Measurements from ENCODE around the gene DNALI1.

Gene DNALI1

GRCh38 chr1:37556712-37557196, at the start of gene DNALI1:
Gene DNALI1, plus strand, starts transcription at chr1:37556940. Its CDS starts 55 bp downstream, at chr1:37556995.
- peaks cover 7% of the 10 kb centered on the region for H3K9me3 ChIP-seq (ENCODE audit: severe bottlenecking)
- no peaks in the 10 kb centered on the region for H3K27me3 ChIP-seq (ENCODE audit: insufficient read depth, low read depth, severe bottlenecking)
- no peak within 1 kb of the TSS for H3K27ac ChIP-seq
- no peak for TF ChIP-seq CTCF (IDR thresholded peaks at IDR 0.05; ENCODE audit: low read depth, low read length)
- DNase-seq: peak; percentile 67
- H3K4me3 ChIP-seq (ENCODE audit: low read depth, low read length): peak within 1 kb of the TSS; percentile 19
- peaks cover 18% of the 10 kb centered on the region for H3K36me3 ChIP-seq

- H3K36me3 ChIP-seq: peaks cover 77% of the 10 kb centered on the region
- TF ChIP-seq CTCF (IDR thresholded peaks at IDR 0.05; ENCODE audit: low read depth, low read length): peak; percentile 18; the same call in 1 of the 2 replicates
- H3K27me3 ChIP-seq (ENCODE audit: insufficient read depth, low read depth, severe bottlenecking): no peaks in the 10 kb centered on the region
- no peak overlapping the region for H3K4me3 ChIP-seq (ENCODE audit: low read depth, low read length)
- no peak overlapping the region for H3K27ac ChIP-seq
- no peak for DNase-seq
- no peaks in the 10 kb centered on the region for H3K9me3 ChIP-seq (ENCODE audit: severe bottlenecking)
These were observed 47.6 kb upstream of the DNALI1 start for GRCh38 chr1:37509181-37509580.

GRCh38 chr1:37513795-37514349, 42.9 kb upstream of the DNALI1 start:
- peak; percentile 57 for DNase-seq
- peak overlapping the region; percentile 89 for H3K27ac ChIP-seq

GRCh38 chr1:37514350-37515184, 42.2 kb upstream of the DNALI1 start, which contains the start of gene MEAF6:
Gene MEAF6, minus strand, starts transcription at chr1:37514766. Its CDS starts 20 bp downstream, at chr1:37514746.
- Histone ChIP-seq H3K36me3 (peaks cover 32% of the 10 kb centered on the region), H3K9me3 (ENCODE audit: severe bottlenecking) (no peaks in the 10 kb centered on the region), H3K4me3 (ENCODE audit: low read depth, low read length) (peak within 1 kb of the TSS; percentile 72), H3K27ac (peak within 1 kb of the TSS; percentile 89), H3K27me3 (ENCODE audit: insufficient read depth, low read depth, severe bottlenecking) (no peaks in the 10 kb centered on the region)
- peak; percentile 58 for TF ChIP-seq CTCF (IDR thresholded peaks at IDR 0.05; ENCODE audit: low read depth, low read length)
- DNase-seq: peak; percentile 82

More at GRCh38 chr1:37513795-37514349, 42.9 kb upstream of the DNALI1 start:
- H3K4me3 ChIP-seq (ENCODE audit: low read depth, low read length): peak overlapping the region; percentile 72
- no peak for TF ChIP-seq CTCF (IDR thresholded peaks at IDR 0.05; ENCODE audit: low read depth, low read length)
- no peaks in the 10 kb centered on the region for H3K27me3 ChIP-seq (ENCODE audit: insufficient read depth, low read depth, severe bottlenecking)
- H3K36me3 ChIP-seq: peaks cover 39% of the 10 kb centered on the region
- H3K9me3 ChIP-seq (ENCODE audit: severe bottlenecking): no peaks in the 10 kb centered on the region

- H3K36me3 ChIP-seq: peaks cover 30% of the 10 kb centered on the region
- TF ChIP-seq CTCF (IDR thresholded peaks at IDR 0.05; ENCODE audit: low read depth, low read length): no peak
- DNase-seq: no peak
- H3K4me3 ChIP-seq (ENCODE audit: low read depth, low read length): peak overlapping the region; percentile 72
- H3K9me3 ChIP-seq (ENCODE audit: severe bottlenecking): no peaks in the 10 kb centered on the region
- H3K27ac ChIP-seq: peak overlapping the region; percentile 89
- no peaks in the 10 kb centered on the region for H3K27me3 ChIP-seq (ENCODE audit: insufficient read depth, low read depth, severe bottlenecking)
These were observed 41.3 kb upstream of the DNALI1 start for GRCh38 chr1:37515185-37516034.
